Germinal center (tissue), 1 donor: Measurements from ENCODE around the gene MRPL46.
"Not testable (repeated sequence)": the region's sequence is repeated elsewhere in the genome, so short reads cannot be mapped to it uniquely, and the experiment has no call there.

Source experiments
- DNase-seq: peaks from one replicate; pipeline ENCODE4 v3.0.0; 2012; ENCODE audit warnings: mixed read lengths, low spot score

The MRPL46 gene

DNA sequence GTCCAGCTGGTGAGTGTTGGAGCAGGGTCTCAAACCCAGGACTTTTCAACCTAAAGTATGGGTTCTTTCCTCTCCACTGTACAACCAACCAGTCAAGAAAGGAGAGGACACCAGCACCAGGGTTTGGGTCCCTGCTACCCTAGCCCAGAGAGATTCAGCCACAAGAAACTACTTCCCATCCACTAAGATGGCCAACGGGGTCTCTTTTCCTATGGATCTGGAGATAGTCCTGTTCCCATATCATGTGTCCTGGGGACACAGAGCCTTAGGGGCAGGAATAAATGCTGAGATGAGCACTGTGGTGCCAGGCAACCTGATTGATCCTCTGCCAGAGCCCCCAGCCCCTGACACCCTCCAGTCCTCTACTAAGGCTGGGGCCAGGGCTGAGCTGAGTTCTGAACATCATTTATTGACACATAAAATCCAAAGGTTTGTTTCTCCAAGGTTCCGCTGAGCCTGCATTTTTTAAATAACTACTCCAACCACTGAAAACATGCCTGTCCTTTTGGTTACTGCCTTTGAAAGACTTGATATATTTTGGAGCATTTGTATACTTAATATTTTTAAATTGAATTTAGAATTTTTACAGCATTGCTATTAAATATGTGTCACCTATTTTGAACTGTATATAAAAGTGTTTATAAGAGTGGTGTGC, 26.0 kb downstream of the MRPL46 start:
- no peak for DNase-seq

GRCh38 chr15:88440021-88440420, 27.2 kb downstream of the MRPL46 start:
- no peak for DNase-seq

DNA sequence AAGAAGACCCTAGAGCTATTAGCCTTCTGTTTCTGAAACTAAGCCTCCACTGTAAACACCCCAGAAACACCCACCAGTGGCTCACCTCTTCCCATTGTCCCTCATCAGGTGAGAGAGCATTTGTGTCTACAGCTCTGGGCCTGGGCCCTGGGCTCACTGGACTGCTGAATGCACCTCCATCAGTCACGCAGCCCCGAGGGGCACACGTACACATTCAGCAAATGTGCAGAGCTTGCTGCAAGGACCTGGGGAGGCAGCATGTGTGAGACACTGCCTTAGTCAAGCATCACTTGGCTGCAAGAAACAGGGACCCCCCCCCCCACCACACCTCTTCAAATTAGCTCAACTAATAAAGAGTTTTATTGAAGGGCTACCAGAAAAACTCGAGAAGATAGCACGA, 29.0 kb downstream of the MRPL46 start:
- DNase-seq = no peak

DNA sequence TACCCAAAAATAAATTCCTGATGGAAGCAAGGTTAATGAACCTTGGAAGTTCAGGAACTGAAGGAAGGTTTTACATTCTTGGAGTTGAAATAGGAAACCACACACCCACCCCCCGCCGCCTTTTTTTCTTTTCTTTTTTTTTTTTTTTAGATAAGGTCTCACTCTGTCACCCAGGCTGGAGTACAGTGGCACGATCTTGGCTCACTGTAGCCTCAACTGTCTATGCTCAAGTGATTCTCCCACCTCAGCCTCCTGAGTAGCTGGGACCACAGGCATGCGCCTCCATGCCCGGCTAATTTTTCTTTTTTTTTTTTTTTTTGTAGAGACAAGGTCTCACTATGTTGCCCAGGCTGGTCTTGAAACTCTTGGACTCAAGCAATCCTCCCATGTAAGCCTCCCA, 33.1 kb downstream of the MRPL46 start:
- not testable (repeated sequence) for DNase-seq

GRCh38 chr15:88433046-88433685, 34.0 kb downstream of the MRPL46 start:
- no peak for DNase-seq

DNA sequence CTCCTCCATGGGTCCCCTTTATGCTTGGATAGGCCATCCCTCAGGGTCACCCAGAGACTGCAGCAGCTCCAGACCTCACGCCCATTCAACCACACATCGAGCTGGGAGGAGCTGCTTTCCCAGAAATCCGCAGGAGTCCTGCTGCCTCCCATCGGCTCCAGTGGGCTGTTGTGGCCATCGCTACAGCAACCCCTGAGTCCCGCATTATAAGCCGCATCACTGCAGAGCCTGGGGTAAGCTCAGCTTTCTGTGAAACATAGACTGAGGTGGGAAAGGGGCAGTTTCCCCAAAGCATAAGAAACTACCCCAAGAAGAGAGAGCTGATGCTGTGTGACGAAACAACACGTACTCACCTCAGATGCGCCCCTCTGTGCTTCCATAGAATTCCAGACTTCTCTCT, 35.7 kb downstream of the MRPL46 start:
- DNase-seq = no peak

DNA sequence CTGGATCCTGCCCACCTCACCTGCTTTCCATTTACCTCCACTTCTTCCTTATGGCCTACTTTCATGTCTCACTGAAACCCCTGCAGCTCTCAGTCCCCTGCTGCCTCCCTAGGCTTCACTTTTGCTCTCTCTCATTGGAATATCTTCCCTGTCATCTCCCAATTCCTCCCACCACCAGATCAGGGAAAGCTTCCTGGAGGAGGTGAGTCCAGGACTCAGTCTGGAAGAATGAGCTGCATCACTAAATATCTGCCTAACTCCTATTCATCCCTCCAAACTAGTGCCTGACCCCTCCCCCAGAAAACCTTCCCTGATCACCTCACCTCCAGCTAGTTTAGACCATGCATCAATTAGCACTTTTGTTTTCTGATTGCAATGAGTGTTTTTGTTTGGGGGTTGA, 37.1 kb downstream of the MRPL46 start:
- DNase-seq = no peak

- DNase-seq = no peak
Measured at GRCh38 chr15:88428805-88429605, 38.2 kb downstream of the MRPL46 start.

DNA sequence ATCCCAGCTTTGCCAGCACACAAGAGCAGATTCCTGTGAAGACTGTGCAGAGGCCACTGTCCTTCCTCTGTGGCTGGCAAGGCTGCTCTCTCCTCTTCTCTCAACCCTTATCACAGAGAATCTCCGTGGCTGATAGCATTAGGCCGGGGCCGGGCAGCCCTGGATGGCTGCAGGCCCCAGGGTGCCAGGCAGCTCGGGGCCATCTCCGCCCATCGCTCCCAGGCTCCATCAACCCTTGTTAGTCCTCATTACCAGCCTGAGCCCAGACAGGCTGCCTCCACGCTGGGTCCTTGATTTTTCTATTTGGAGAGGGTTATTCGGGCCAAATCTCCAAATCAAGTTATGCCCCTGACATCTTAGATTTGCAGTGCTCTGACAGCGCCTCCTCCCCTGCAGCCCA, 39.1 kb downstream of the MRPL46 start:
- DNase-seq = no peak

- DNase-seq = no peak
Measured at GRCh38 chr15:88426304-88426703, 40.9 kb downstream of the MRPL46 start.

DNA sequence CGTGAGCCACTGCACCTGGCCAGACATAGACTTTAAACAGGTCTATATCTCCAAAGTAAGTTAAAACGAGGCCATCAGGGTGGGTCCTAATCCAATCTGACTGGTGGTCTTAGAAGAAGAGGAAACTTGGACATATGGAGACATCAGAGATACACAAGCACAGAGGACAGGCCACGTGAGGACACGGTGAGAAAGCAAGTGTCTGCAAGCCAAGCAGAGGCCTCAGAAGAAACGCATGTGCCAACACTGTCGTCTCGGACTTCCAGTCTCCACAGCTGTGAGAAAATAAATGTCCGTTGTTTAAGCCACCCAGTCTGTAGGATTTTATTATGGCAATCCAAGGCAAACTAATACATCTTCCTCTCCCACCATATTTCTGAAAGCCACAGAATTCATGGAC, 43.9 kb downstream of the MRPL46 start:
- DNase-seq = no peak

GRCh38 chr15:88419830-88420229, 47.4 kb downstream of the MRPL46 start:
- no peak for DNase-seq
